Femur (tissue), 1 donor: ENCODE data around the gene MYH10.
"Not testable (repeated sequence)": the region's sequence is repeated elsewhere in the genome, so short reads cannot be mapped to it uniquely, and the experiment has no call there.

Source experiments
- DNase-seq: peaks from one replicate; pipeline ENCODE4 v3.0.0-alpha.2; 2017

MYH10 gene

DNA sequence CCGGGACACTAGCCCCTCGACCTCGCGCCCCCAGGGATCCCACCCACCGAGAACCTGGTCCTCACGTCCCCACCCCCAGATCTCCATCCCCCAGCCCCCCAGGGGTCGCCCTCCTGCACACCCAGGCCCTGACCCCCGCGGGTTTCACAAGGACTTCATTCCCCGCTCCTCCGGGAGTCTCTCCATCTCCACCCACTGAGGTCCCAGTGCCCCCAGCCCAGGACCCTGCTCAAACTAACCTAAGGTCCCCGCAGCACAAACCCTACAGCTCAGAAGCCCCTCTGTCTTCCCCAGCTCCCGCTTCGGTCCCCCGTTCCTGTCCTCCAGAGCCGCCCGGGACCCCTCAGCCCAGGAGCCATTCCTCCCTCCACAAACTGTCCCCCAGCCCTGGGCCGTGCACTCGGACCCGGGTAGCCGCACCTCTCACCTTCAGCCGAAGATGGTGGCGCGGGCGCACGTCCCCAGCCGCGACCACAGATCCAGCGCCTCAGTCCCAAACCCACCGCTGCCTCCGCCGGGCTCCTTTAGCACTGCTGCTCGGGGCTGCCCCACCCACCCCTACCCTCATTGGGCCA, at the start of gene MYH10:
Gene MYH10 (minus strand): TSS at position 499 of the 575 bp plus-strand sequence. CDS start 7,479 bp downstream, outside the sequence.
- no peak for DNase-seq

DNA sequence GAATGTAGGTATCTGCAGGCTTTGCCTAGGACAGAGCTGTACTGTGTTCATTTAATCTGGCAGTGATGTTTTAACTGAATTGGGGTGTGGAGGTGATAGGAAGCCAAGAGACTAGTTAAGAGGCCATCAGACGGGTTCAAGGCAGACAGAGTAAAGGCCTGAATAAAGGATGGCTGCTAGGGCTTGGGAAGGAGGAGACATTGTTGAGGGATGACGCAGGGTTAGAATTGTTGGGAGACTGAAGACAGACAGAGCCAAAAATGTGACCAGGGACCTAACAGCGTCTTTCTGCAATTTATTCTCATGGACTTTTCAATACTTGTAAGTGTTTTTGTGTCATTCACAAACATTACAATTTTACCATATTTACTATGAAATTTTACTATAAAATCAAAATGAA, 48.6 kb upstream of the MYH10 start:
- no peak for DNase-seq

DNA sequence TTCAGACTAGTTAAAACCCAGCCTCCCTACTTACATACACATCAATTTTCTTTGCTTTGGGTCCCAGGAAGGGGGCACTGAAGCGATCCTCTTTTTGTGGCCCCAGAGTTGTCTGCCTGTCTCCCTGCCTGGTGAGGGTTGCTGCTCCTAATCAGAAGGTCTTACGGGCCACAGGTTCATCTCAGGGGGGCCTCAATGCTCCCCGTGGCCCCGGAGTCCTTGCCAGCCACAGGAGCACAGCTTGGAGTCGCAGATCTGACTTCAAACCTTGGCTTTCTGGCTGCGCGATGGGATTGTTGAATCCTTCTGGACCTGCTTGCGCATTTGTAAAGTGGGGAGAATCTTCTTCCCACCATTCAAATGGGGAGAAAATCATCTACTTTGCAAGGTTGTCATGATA, 44.8 kb upstream of the MYH10 start:
- DNase-seq, result no peak

DNA sequence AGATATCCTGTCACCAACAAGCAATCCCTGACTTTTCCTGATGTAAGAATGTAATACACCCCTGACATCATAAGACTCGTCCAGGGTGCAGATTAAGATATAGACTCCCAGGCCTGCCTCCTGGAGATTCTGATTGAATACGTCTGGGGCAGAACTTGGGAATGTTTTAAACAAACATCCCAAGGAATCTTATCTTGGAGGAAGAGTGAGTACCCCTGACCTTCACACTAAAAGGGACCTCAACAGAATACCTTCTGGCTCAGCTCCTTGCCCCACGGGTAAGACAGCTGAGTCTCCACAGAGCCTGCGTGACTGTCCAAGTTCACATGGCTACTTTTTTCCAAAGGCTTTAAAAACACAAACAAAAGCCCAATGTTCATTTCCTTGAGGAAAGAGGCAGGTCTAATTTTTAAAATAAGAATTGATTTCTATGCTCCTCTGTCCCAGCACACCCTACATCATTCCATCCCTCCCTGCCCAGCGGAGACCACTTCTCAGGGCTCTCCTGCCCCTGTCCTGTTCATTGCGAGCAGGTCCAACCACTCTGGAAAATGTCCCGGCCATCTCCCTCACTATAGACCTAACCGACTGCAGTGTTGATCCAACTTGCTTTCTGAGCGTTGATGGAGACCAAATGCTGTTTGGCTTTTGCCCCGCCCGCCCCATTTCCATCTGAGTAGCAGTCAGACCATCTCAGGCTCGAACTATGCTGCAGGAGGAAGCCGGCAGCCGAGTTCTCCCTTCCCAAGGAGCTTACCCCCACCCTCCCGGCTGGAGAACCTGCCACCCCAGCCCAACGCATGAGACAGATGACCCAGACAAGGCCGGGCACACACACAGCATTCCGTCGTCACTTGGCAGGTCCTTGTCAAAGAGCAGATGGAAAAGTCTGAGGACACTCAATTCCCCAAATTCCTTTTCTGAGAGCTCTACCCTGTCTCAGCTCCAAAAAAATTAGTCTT, 44.1 kb upstream of the MYH10 start:
- peak; percentile 89 for DNase-seq

DNA sequence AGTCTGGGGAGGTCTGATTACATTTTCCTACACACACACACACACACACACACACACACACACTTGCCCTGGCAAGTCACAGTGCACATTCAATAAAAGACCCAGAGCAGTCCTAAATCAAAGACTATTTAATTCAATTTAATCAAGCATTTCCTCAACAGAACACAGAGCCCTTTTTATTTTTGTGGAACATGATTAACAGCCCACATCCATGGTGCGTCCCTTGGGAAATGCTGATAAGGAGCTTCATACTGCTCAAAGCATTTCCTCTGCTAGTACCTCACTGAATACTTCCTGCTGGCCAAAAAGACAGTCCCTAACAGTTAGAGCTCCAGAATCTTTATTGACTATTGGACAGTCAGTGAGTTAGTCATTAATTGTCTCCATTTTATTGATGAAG, 43.1 kb upstream of the MYH10 start:
- DNase-seq, result no peak

DNA sequence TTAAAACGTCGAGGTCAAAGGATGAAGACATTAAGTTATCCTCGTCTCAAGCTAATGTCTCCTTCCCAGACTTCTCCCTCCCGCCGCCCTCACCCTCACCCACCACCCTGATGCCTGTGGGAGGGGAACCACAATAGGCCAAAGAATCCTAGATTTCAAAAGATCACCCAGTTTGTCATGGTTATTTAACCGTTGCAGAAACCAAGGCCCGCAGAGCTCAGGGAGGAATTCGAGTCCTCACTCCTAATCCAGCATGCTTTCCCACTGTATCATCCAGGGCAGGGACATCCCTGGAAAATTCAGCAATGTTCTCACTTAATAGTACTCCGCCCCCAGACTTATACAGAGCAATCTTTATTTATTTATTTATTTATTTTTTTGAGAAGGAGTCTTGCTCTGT, 41.8 kb upstream of the MYH10 start:
- no peak for DNase-seq

DNA sequence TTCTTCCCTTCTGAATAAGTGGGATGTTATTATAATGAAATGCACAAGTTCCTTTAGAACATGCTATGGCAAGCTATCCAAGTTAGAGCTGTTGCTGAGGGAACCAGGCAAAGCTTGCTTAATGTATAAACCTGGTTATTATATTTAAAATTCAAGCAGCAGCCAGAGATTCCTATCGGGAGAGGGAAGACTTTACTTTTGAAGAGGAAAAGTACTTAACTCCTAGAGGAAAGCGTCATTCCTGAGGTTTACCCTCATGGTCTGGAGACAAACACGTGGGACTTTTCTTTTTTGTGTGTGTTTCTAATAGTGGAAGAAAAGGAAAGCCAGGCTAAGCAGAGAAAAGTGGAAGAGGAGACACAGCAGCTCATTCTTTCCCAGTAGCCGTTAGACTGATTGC, 39.9 kb upstream of the MYH10 start:
- DNase-seq, result peak; percentile 61

DNA sequence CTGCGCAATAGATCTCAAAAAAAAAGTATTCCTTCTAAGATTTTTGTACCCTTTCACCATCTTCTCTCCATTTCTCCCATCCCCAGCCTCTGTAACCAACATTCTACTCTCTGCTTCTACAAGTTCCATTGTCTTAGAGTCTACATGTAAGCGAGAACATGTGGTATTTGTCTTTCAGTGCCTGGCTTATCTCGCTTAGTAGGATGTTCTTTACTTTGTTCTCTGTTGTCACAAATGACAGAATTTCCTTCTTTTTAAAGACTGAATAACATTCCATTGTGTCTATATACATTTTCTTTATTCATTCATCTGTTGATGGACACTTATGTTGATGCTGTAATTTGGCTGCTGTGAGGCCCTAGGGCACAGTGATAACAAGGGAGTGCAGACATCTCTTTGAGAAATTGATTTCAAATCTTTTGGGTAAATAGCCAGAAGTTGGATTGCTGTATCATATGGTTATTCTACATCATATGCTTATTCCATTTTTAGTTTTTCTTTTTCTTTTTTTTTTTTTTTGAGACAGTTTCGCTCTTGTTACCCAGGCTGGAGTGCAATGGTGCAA, 37.7 kb upstream of the MYH10 start:
- DNase-seq, result no peak

DNA sequence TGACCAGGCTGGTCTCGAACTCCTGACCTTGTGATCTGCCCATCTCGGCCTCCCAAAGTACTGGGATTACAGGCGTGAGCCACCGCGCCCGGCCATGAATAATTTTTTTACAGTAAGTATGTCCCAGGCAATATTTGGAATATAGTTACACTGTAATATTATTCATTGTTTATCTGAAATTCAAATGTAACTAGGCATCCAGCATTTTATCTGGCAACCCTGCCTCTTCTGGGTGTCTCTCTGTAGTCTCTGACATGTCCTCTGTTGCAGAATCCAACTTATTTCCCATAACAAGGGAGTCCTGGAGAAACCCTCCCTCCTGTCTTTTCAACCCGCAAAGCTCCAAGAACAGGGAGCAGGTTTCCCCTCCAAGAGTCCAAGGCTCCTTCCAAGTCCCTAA, 36.9 kb upstream of the MYH10 start:
- DNase-seq, result no peak

DNA sequence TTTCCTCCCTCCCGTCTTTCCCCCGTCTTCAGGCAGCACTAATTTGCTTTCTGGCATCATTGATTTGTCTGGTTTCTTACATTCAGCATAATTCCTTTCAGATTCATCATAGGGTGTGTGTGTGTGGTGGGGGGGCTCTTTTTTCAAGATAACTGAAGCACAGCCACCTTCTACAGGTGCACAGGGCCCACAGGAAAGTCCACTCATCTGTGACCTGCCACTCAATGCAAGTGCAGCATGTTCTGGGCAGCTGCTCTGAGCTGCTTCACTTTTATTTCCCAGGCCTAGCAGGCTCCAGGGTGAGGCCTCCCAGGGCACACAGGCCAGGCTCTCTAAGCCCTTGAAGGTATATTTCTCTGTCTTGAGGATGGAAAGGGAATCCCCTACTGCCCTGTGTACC, 35.2 kb upstream of the MYH10 start:
- DNase-seq, result no peak

DNA sequence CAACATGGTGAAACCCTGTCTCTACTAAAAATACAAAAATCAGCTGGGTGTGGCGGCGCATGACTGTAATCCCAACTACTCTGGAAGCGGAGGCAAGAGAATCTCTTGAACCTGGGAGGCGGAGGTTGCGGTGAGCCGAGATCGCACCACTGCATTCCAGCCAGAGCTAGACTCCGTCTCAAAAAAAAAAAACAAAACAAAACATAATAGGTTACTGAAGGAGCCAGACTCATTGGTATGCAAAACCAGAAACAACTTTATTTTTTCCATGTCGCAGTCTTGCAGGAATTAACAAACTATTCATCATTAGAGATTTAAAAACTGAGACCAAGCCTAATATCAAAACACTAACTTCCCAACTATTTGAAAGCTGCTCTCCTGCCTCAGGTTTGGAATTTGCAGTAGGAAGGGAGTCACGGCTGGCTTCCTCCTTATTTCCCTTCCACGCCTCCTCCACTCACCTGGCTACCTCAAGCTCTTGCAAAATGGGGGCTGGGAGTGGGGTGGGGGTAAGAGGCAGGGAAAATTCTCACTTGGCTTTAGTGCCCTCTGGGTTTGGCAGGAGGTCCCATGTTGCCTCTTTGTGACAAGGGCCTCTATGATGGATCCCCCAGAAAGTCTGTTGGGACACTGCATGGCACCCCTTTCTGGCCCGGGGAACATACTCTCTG, 34.1 kb upstream of the MYH10 start:
- no peak for DNase-seq

DNA sequence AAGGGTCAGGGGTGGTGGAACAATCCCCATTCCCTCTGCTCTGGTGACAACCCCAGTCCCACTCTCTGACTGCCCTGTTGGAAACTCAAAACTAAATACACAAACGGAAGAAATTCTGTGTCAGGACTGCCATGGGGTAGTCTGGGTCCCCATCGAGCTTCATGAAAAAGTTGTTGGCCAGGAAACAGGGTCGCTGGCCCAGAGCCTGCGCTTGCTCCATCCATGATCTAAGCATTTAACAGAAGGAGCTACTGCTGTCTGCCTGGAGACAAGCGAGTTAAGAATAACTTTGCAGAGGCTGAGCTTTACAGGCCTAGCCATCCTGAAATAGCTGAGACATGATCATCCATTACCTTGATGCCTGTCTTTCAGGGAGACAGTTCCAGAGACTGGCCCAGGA, 32.4 kb upstream of the MYH10 start:
- no peak for DNase-seq

DNA sequence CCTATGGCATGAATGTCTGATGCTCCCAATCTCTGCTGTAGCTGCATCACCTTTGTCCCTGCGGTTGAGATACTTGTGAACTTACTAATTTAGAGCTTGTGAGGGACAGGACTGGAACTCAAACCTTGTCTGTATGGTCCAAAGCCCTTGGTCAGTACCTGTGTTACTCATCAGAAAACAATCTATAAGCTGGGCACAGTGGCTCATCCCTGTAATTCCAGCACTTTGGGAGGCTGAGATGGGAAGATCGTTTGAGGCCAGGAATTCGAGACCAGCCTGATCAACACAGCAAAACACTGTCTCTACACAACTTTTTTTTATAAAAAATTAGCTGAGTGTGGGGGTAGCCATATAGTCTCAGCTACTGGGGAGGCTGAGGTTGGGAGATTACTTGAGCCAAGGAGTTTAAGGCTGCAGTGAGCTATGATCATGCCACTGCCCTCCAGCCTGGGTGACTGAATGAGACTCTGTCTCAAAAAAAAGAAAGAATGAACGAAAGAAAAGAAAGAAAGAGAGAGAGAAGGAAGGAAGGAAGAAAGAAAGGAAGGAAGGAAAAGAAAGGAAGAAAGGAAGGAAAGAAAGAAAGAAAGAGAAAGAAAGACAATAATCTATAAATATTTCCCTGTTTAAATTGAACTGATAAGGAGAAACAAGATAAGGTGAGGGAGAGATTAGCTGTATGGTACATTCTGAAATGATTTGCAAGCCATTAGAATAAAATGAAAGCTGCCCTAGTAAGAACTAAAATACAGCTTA, 31.7 kb upstream of the MYH10 start:
- no peak for DNase-seq

DNA sequence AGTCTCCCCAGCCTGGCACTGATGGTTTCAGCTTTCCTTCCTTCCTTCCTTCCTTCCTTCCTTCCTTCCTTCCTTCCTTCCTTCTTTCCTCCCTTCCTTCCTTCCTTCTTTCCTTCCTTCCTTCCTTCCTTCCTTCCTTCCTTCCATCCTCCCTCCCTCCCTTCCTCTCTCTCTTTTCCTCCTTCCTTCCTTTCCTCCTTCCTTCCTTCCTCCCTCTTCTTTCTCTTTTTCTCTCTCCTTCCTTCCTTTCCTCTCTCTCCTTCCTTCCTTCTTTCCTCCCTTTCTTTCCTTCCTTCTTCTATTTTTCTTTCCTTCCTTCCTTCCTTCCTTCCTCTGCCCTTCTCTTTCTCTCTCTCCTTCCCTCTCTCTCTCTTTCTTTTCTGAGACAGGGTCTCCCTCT, 30.2 kb upstream of the MYH10 start:
- not testable (repeated sequence) for DNase-seq

DNA sequence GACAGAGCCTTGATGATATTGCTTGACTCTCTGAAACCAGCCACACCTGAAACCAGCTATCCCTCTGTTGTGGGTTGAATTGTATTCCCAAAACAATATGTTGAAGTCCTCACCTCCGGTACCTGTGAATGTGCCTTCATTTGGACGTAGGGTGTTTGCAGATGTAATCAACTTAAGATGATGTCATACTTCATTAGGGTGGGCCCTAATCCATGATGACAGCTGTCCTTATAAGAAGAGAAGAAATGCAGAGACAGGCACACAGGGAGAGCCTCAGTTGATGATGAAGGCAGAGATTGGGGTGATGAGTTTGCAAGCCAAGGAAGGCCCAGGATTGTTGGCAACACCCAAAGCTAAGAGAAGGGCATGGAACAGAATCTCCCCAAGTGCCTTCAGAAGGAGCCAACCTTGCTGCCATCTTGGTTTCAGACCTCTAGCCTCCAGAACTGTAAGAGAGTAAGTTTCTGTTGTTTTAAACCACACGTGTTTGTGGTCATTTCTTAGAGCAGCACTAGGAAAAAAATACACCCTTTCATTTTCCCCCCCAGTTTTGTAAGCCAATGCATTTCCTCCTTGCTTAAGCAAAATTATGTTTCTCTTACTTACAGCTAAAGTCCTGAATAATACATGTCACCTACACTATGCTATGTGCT, 29.4 kb upstream of the MYH10 start:
- DNase-seq, result no peak

DNA sequence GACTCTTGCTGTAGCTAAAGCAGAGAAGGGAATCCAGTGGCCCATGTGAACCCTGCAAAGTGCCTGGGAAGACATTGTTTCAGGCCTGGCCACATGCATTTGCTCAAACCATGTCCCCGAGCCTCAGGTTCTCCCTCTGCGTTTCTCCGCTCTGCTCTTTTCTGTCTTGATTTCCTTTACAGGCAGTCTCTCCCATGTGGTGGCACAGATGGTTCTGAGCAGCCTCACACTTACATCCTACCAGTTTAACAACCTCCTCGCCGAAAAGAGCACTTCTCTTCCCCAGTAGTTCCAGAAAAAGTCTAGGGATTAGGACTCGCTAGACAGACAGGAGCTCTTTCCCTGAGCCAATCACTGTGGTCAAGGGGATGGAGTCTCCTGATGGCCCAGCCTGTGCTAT, 28.3 kb upstream of the MYH10 start:
- DNase-seq, result no peak

DNA sequence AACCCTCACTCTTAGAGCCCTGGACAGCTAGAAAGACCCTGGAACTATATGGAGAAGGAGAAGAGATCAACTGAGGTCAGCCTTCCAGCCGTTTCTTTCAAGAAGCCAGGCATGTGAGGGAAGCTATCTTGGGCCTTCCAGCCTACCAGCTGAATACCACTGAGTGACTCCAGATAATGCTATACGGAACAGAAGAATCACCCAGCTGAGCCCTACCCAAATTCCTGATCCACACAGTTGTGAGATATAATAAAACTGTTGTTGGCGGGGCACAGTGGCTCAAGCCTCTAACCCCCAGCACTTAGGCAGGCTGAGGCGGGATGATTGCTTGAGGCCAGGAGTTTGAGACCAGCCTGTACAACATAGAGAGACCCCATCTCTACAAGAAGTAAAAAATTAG, 26.2 kb upstream of the MYH10 start:
- DNase-seq, result no peak

DNA sequence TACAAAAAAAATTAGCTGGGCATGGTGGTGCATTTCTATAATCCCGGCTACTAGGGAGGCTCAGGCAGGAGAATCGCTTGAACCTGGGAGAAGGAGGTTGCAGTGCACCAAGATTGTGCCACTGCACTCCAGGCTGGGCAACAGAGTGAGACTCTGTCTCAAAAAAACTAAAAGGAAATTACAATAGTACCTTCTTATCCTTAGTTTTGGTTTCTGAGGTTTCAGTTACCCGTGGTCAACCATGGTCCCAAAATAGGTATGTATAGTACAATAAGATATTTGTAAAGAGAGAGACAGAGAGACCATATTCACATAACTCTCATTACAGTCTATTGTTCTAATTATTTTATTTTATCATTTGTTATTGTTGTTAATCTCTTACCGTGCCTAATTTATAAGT, 24.3 kb upstream of the MYH10 start:
- DNase-seq, result no peak

DNA sequence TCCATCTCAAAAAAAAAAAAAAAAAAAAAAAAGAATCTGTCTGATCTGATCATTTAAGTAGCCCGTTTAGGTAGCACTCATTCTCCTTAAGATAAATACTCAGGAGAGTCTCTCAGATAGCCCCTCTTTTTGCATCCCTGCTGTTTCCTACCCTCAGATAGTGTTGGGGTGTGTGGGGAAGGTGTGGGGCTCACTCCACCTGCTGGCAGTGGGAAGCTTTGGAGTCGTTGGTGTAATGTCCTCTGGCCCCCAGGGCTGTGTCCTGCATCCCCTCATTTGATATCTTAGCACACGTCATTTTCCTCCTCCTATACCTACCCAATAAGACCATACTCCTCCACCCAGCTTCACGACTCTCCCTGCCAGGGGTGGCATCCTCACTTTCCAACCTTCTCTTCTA, 20.5 kb upstream of the MYH10 start:
- no peak for DNase-seq

DNA sequence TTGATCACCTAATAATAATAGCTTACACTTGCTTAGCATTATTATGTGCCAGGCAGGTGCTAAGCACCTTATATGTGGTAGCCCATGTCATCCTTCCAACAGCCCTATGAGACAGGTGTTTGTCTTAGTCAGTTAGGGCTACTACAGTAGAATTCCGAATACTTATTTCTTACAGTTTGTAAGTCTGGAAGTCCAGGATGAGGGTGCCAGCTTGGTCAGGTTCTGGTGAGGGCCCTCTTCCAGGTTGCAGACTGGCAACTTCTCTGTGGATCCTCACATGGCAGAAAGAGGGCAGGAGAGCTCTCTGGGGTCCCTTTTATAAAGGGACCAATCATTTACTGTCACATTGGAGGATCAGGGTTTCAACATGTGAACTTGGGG, 19.6 kb upstream of the MYH10 start:
- DNase-seq, result no peak

DNA sequence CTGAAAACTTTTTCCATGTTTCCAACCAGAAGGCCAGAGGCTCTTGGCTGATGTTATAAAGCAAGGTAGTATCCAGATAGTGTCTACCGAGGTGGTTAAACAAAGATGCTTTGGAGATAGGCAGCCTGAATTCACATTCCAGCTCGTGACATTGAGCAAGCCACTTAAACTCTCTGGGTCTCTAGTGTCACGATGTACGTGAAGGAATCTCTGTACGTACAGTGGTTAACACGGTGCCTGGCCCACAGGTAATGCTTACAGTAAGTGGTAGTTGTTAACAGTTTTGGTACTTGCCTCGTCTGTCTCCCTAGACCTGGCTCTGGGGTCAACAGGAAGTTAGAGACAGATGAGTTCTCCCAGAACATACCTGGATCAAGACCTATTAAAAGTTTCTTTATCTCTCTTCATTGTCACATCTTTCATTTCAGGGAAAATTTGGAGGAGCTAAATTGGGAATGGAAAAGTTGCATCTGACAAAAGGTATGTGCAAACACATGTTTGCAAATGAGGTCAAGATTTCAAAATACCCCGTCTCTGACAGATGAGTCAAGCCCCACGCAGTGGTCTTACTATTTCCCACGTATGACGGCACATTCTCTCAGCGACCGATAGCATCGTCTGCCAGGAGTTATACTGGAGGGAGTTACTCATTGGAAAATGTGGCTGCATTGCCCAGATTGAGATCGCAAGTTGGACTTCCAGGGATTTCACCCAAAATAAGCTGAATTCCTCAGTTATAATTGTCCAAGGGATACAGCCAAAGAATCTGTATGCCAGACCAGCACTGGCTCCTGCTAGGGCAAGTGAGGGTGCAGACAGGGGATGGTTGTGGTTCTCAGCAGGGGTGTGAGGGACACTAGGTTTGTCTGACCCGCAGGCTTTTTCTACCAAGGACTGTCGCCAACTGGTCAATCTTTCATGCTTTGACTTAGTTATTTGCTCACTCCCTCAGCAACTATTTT, 18.9 kb upstream of the MYH10 start:
- DNase-seq, result peak; percentile 79
